Neutrophil (primary cell): ENCODE results near the gene TAP2.
A peak's percentile ranks its signal among the peaks of the same experiment; 100 is the strongest.

Experiments
- H3K27ac ChIP-seq: fragments of 200-600 bp; sonication (generic); 2 replicates; pipeline ENCODE4 v1.5.1; 2016; ENCODE audit warnings: mild to moderate bottlenecking, moderate library complexity
- H3K27me3 ChIP-seq: fragments of 200-600 bp; sonication (generic); 2 replicates; pipeline ENCODE4 v1.6.0; 2016; ENCODE audit warnings: mild to moderate bottlenecking
- H3K36me3 ChIP-seq: fragments of 200-600 bp; sonication (generic); 2 replicates; pipeline ENCODE4 v1.5.1; 2017
- H3K4me1 ChIP-seq, 2 experiments: fragments of 200-600 bp in 1 of 2; sonication (generic) in 1 of 2; 1 replicate in 1 of 2; 2 replicates in 1 of 2; pipeline versions ENCODE4 v1.5.1 to v1.6.1; 2013 to 2016; ENCODE audit warnings: low read depth in 1 of 2, low read length in 1 of 2, mild to moderate bottlenecking in 1 of 2, moderate library complexity in 1 of 2; ENCODE audit not compliant: control insufficient read depth in 1 of 2, insufficient read depth in 1 of 2
- H3K4me3 ChIP-seq, 2 experiments: fragments of 200-600 bp in 1 of 2; sonication (generic) in 1 of 2; 1 replicate in 1 of 2; 2 replicates in 1 of 2; pipeline ENCODE4 v1.5.1; 2013 to 2016; ENCODE audit warnings: low read depth in 1 of 2, low read length in 1 of 2, mild to moderate bottlenecking in 1 of 2, moderate library complexity in 1 of 2
- H3K9me3 ChIP-seq: fragments of 200-600 bp; sonication (generic); 2 replicates; pipeline ENCODE4 v1.5.1; 2016
- TF ChIP-seq, protein P1 (sequence below): fragments of 200-600 bp; sonication (generic); IDR thresholded peaks from 2 replicates; pipeline ENCODE4 v1.5.1; 2016; ENCODE audit warnings: antibody characterized with exemption

TAP2 gene

GRCh38 chr6:32838114-32838958, at the start of gene TAP2:
Gene TAP2 (minus strand): TSS chr6:32838739. CDS start chr6:32838233, 506 bp downstream.
- peaks cover 29 to 45% of the 10 kb centered on the region in 2 experiments for H3K4me1 ChIP-seq
- peaks cover 68% of the 10 kb centered on the region for H3K36me3 ChIP-seq

DNA sequence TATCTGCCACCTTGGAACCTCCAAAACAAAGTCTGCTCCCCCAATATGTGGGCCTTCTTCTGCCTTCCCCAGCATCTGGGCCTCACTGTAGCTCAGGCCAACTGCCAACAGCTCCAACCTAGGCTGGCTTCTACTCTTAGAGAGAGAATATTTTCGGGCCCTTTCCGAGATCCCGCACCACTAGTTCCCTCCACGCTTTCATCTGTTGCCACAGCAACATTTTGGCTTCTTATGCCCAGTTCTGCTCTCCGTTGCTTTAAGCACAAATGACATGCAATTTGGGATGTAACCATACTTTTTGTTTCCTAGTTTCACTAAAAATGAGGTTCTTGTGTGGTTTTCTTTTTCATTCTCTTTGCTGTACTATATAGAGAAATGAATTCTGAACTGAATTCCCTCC, 49.1 kb upstream of the TAP2 start:
- Histone ChIP-seq H3K4me3 (no peak overlapping the region), H3K9me3 (no peaks in the 10 kb centered on the region), H3K4me1 (no peaks in the 10 kb centered on the region), H3K36me3 (no peaks in the 10 kb centered on the region), H3K27me3 (peaks cover 5% of the 10 kb centered on the region), H3K27ac (no peak overlapping the region)
- TF ChIP-seq, protein P1, sequence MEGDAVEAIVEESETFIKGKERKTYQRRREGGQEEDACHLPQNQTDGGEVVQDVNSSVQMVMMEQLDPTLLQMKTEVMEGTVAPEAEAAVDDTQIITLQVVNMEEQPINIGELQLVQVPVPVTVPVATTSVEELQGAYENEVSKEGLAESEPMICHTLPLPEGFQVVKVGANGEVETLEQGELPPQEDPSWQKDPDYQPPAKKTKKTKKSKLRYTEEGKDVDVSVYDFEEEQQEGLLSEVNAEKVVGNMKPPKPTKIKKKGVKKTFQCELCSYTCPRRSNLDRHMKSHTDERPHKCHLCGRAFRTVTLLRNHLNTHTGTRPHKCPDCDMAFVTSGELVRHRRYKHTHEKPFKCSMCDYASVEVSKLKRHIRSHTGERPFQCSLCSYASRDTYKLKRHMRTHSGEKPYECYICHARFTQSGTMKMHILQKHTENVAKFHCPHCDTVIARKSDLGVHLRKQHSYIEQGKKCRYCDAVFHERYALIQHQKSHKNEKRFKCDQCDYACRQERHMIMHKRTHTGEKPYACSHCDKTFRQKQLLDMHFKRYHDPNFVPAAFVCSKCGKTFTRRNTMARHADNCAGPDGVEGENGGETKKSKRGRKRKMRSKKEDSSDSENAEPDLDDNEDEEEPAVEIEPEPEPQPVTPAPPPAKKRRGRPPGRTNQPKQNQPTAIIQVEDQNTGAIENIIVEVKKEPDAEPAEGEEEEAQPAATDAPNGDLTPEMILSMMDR = no peak

More at GRCh38 chr6:32838114-32838958, at the start of gene TAP2:
- Histone ChIP-seq H3K4me3 (peak within 1 kb of the TSS; percentile 74 to 88), H3K27me3 (no peaks in the 10 kb centered on the region), H3K9me3 (no peaks in the 10 kb centered on the region), H3K27ac (peak within 1 kb of the TSS; percentile 98)
- TF ChIP-seq, protein P1 = peak; percentile 99

GRCh38 chr6:32886681-32887383, 48.3 kb upstream of the TAP2 start:
- H3K27ac ChIP-seq = no peak overlapping the region
- TF ChIP-seq, protein P1 = no peak

GRCh38 chr6:32885698-32886286, 47.3 kb upstream of the TAP2 start:
- Histone ChIP-seq H3K27me3 (peaks cover 15% of the 10 kb centered on the region), H3K4me3 (no peak overlapping the region), H3K27ac (no peak overlapping the region), H3K9me3 (no peaks in the 10 kb centered on the region), H3K4me1 (no peaks in the 10 kb centered on the region), H3K36me3 (no peaks in the 10 kb centered on the region)
- TF ChIP-seq, protein P1 = peak; percentile 50

More at GRCh38 chr6:32886681-32887383, 48.3 kb upstream of the TAP2 start:
- Histone ChIP-seq H3K36me3 (no peaks in the 10 kb centered on the region), H3K9me3 (no peaks in the 10 kb centered on the region), H3K27me3 (peaks cover 5% of the 10 kb centered on the region), H3K4me1 (no peaks in the 10 kb centered on the region), H3K4me3 (no peak overlapping the region)

DNA sequence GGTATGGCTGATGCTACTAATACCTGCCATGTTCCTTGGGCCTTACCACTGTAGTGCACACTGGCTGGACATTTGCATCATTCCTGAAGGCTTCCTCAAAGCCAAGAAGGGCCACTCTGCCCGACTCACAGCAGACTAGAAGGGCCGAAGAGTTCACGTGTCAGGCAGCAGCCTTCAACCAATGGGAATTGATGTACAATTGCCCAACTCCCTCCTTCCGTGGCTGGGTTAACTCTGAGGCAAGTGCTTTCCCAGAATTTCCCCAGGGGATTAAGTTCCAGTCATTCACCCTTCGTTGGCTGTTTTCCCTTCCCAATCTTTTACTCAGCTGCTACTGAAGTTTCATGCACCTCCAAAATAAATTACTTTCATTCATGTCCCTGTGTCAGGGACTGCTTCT, 45.2 kb upstream of the TAP2 start:
- Histone ChIP-seq H3K36me3 (no peaks in the 10 kb centered on the region), H3K9me3 (no peaks in the 10 kb centered on the region), H3K4me3 (no peak overlapping the region), H3K4me1 (no peaks in the 10 kb centered on the region), H3K27me3 (peaks cover 35% of the 10 kb centered on the region), H3K27ac (no peak overlapping the region)
- TF ChIP-seq, protein P1 = no peak
